Esophagus muscularis mucosa (tissue), 4 donors: Measurements from ENCODE around the gene TRIP10. TPM values are rescaled to one million over a fixed set of nuclear protein-coding genes. Genes with fewer than 3 reads are reported as not detected.

Experiments
- DNase-seq: peaks from one replicate; pipeline ENCODE4 v3.0.0-alpha.2; 2017; ENCODE audit errors: extremely low spot score
- H3K27ac ChIP-seq, 4 donors: fragments of 200-600 bp; sonication (generic); replicated peaks in 1 of 4; 1 replicate in 3 of 4; 2 replicates in 1 of 4; pipeline ENCODE4 v1.5.1; 2016 to 2019; ENCODE audit warnings: mild to moderate bottlenecking in 1 of 4
- H3K27me3 ChIP-seq, 4 donors: fragments of 200-600 bp; sonication (generic); one replicate each; pipeline versions ENCODE4 v1.5.1 to v1.6.0; 2016 to 2019
- H3K36me3 ChIP-seq, 4 donors: fragments of 200-600 bp; sonication (generic); one replicate each; pipeline ENCODE4 v1.5.1; 2016 to 2019
- H3K4me1 ChIP-seq, 4 donors: fragments of 200-600 bp; sonication (generic); one replicate each; pipeline ENCODE4 v1.5.1; 2016 to 2019
- H3K4me3 ChIP-seq, 4 donors: fragments of 200-600 bp; sonication (generic); 1 replicate in 2 of 4; 2 replicates in 2 of 4; pipeline ENCODE4 v1.5.1; 2016 to 2019; ENCODE audit warnings: mild to moderate bottlenecking in 4 of 4, moderate library complexity in 1 of 4
- H3K9me3 ChIP-seq, 4 donors: fragments of 200-600 bp; sonication (generic); 1 replicate in 3 of 4; 2 replicates in 1 of 4; pipeline ENCODE4 v1.5.1; 2016 to 2019
- EP300 ChIP-seq: sonication (generic); formaldehyde crosslinking; IDR thresholded peaks from one replicate; pipeline ENCODE4 v1.6.1; 2017; ENCODE audit warnings: antibody characterized with exemption
- POLR2A ChIP-seq: fragments of 450-650 bp; IDR thresholded peaks from one replicate; pipeline ENCODE4 v1.6.1; 2017; ENCODE audit warnings: antibody characterized with exemption, moderate library complexity, mild to moderate bottlenecking, low read depth
- POLR2AphosphoS5 ChIP-seq, 2 donors: sonication (generic); formaldehyde crosslinking; IDR thresholded peaks; one replicate each; pipeline ENCODE4 v1.6.1; 2017; ENCODE audit warnings: antibody characterized with exemption in 2 of 2
- WGBS: methylation state at CpG from one replicate; pipeline ENCODE4 v1.1.5; 2018; 5-methylcytosine and 5-hydroxymethylcytosine counted together
- intact Hi-C: fragments of 100-400 bp; cut with DNase I; formaldehyde crosslinking; loops from one replicate; pipeline ENCODE4 v1.15.1; 2023
- total RNA-seq, 4 donors: library from RNA; depleted of rRNA; stranded (reverse); fragments of >200 nt; gene quantifications; one replicate each; pipeline versions ENCODE4 v1.1.0 to v1.2.1, GENCODE V29; 2016
- TF ChIP-seq, protein P1 (sequence below), 3 experiments: fragments of 200-600 bp in 2 of 3; fragments of 450-650 bp in 1 of 3; sonication (generic) in 2 of 3; IDR thresholded peaks; one replicate each; pipeline ENCODE4 v1.5.1; 2017 to 2019; ENCODE audit warnings: antibody characterized with exemption in 3 of 3, mild to moderate bottlenecking in 2 of 3, moderate library complexity in 1 of 3

The TRIP10 gene
- total RNA-seq, 4 donors from 2014 or later, result 85.8 to 148 (median 118) TPM

DNA sequence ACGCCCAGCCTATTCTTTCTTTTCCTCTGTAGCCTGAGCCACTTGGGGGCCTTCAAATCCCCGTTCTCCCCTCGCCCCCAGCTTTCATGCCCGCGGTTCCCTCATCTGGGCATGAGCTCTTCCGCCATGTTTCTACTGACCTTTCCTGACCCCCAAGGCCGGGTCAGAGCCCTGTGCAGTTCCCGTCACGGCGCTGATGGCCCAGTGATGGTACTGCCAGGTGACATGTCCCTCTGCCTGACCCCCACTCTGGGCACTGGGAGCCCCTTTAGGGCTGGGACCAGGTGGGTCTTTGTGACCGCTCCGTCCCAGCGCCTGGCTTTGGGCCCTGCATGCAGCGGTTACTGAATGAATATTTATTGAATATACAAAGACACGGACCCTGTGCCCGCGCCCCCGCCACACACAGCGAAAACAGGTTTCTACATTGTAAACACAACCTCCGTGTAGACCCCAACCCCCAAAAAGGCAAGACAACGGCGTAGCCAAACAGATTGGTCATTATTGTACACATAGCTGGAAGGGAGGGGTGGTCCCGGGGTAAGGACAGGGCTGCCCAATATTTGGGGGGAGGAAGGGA lies 9.8 kb upstream of the TRIP10 start:
- Histone ChIP-seq H3K36me3 (peaks cover 18 to 50% (median 39%) of the 10 kb centered on the region in 4 donors), H3K27ac (peak overlapping the region in 1 of 4 donors; percentile 58), H3K9me3 (no peaks in the 10 kb centered on the region), H3K27me3 (peaks cover 0 to 18% (median 0%) of the 10 kb centered on the region in 4 donors), H3K4me3 (peak overlapping the region in 1 of 4 donors; percentile 30), H3K4me1 (peaks cover 0 to 14% (median 8%) of the 10 kb centered on the region in 4 donors)
- intact Hi-C loops, result loop anchor here (10.0 kb wide), 1 partner anchor 95 kb away; no protein-coding TSS in a partner anchor
- 88% methylated on average over 22 of the region's 23 CpGs for WGBS
- DNase-seq, result no peak
- no peak for TF ChIP-seq POLR2A
- no peak for TF ChIP-seq POLR2AphosphoS5 (IDR thresholded peaks at IDR 0.05)
- TF ChIP-seq EP300, result no peak
- TF ChIP-seq, protein P1, sequence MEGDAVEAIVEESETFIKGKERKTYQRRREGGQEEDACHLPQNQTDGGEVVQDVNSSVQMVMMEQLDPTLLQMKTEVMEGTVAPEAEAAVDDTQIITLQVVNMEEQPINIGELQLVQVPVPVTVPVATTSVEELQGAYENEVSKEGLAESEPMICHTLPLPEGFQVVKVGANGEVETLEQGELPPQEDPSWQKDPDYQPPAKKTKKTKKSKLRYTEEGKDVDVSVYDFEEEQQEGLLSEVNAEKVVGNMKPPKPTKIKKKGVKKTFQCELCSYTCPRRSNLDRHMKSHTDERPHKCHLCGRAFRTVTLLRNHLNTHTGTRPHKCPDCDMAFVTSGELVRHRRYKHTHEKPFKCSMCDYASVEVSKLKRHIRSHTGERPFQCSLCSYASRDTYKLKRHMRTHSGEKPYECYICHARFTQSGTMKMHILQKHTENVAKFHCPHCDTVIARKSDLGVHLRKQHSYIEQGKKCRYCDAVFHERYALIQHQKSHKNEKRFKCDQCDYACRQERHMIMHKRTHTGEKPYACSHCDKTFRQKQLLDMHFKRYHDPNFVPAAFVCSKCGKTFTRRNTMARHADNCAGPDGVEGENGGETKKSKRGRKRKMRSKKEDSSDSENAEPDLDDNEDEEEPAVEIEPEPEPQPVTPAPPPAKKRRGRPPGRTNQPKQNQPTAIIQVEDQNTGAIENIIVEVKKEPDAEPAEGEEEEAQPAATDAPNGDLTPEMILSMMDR (IDR thresholded peaks at IDR 0.05), result no peak

DNA sequence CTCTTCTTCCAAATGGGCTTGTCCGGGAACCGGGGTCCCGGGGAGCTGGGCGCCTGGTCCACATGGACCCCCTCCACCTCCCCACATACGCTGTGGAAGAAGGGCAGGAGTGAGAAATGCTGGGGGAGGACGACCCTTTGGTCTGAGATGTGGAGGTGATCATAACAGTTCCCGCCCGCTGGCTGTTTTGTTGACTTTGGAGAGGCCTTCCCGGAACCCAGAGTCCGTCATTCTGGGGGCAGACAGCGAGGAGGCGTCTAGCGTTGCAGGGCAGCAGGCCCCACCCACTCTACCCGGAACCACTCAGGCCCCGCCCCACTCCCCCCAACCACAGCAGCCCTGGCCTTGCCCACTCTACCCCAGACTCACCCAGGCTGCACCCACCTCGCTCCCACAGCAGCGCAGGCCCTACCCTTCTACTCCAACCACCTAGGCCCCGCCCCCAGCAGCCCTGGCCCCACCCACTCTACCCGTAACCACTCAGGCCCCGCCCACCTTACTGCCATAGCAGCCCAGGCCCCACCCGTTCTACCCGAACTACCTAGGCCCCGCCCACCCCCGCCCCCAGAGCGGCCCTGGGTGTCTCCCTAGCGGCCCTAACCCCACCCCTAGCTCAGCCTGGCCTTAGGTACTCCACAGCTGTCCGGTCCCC lies 9.2 kb upstream of the TRIP10 start:
- H3K9me3 ChIP-seq, result no peaks in the 10 kb centered on the region
- H3K27me3 ChIP-seq, result peaks cover 0 to 15% (median 0%) of the 10 kb centered on the region in 4 donors
- WGBS, result 62% methylated on average over 19 of the region's 27 CpGs
- peaks cover 1 to 18% (median 11%) of the 10 kb centered on the region in 4 donors for H3K4me1 ChIP-seq
- TF ChIP-seq EP300, result no peak
- peak; percentile 93 for DNase-seq
- peak overlapping the region in 2 of 4 donors; percentile 17 to 58 for H3K27ac ChIP-seq
- intact Hi-C loops, result loop anchor here (10.0 kb wide), 1 partner anchor 95 kb away; no protein-coding TSS in a partner anchor
- peak overlapping the region in 1 of 4 donors; percentile 30 for H3K4me3 ChIP-seq
- H3K36me3 ChIP-seq, result peaks cover 18 to 50% (median 39%) of the 10 kb centered on the region in 4 donors

DNA sequence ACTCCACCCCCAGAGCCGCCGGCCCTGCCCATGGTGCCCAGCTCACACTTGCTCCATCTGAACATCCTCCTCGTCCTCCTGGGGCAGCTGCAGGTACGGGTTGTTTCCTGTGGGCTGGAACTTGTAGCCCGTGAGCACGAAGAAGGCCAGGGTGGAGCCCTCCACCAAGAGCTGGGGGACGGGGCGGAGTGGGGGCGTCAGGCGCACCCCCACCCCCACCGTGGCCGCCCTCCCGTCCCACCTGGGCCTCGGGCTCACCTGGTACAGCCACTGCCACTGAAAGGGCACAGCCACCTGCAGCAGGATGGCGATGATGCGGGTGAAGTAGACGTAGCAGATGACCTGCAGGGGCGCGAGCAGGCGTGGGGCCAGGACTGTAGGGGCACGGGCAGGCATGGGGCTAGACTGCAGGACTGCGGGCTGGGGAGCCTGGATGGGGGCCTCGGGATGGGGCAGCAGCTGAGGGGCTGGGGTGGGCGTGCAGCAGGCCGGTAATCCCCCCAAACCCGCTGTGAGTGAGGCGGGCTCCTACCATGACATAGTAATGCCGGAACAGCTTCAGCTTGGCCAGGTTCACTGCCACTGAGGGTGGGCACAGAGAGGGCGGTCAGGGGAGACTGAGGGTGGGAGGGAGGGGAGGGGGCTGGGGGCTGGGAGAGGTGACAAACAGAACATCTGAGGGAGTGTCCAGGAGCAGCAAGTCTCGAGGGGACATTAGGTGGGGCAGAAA lies 8.4 kb upstream of the TRIP10 start:
- Histone ChIP-seq H3K4me1 (peaks cover 10 to 27% (median 19%) of the 10 kb centered on the region in 4 donors), H3K27ac (peak overlapping the region in 1 of 4 donors; percentile 17), H3K4me3 (no peak overlapping the region), H3K27me3 (peaks cover 0 to 9% (median 0%) of the 10 kb centered on the region in 4 donors), H3K36me3 (peaks cover 18 to 50% (median 39%) of the 10 kb centered on the region in 4 donors), H3K9me3 (no peaks in the 10 kb centered on the region)
- DNase-seq, result no peak
- intact Hi-C loops, result loop anchor here (10.0 kb wide), 1 partner anchor 96 kb away; no protein-coding TSS in a partner anchor
- 89% methylated on average over 18 of the region's 30 CpGs for WGBS
- TF ChIP-seq EP300 (no peak), POLR2AphosphoS5 (IDR thresholded peaks at IDR 0.05) (no peak), POLR2A (no peak)
- TF ChIP-seq, protein P1 (IDR thresholded peaks at IDR 0.05), result no peak

DNA sequence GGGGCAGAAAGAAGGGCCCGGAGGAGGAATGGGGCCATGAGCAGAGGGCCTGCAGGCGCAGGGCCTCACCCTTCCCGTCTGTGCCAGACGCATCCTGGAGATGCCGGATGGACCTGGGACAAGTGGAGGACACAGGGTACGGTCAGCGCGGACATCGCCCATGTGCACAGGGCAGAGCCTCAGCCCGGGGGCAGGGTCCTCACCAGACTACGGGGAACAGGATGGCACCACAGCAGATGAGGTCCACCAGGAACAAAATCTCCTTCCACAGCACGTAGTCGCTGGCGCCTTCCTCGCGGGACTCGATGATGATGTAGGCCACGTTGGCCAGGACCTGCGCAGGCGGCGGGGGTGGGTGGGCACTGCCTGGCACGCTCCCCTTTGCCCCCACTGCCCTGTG lies 7.7 kb upstream of the TRIP10 start:
- Histone ChIP-seq H3K36me3 (peaks cover 18 to 50% (median 39%) of the 10 kb centered on the region in 4 donors), H3K4me1 (peaks cover 15 to 34% (median 25%) of the 10 kb centered on the region in 4 donors), H3K27ac (no peak overlapping the region), H3K27me3 (peaks cover 0 to 4% (median 0%) of the 10 kb centered on the region in 4 donors), H3K4me3 (no peak overlapping the region), H3K9me3 (no peaks in the 10 kb centered on the region)
- WGBS, result 93% methylated on average over 22 of the region's 22 CpGs
- DNase-seq, result no peak
- intact Hi-C loops, result loop anchor here (10.0 kb wide), 1 partner anchor 97 kb away; no protein-coding TSS in a partner anchor
- no peak for TF ChIP-seq EP300
- TF ChIP-seq POLR2A, result no peak
- no peak for TF ChIP-seq POLR2AphosphoS5 (IDR thresholded peaks at IDR 0.05)
- TF ChIP-seq, protein P1 (IDR thresholded peaks at IDR 0.05), result no peak
